Stomach (tissue), 9 donors: ENCODE measurements around the gene PACS2. TPM values are rescaled to one million over a fixed set of nuclear protein-coding genes. Genes with fewer than 3 reads are reported as not detected.

Experiments
- DNase-seq, 2 donors: peaks; one replicate each; pipeline versions ENCODE4 v3.0.0 to v3.0.0-alpha.2; 2013 to 2019
- H3K27ac ChIP-seq, 5 donors: fragments of 200-600 bp in 4 of 5; sonication (generic) in 4 of 5; one replicate each; pipeline ENCODE4 v1.5.1; 2013 to 2019; ENCODE audit warnings: mild to moderate bottlenecking in 1 of 5, moderate library complexity in 1 of 5
- H3K27me3 ChIP-seq, 3 donors: fragments of 200-600 bp; sonication (generic); one replicate each; pipeline ENCODE4 v1.5.1; 2017 to 2019; ENCODE audit warnings: mixed run types in 1 of 3
- H3K36me3 ChIP-seq, 4 donors: fragments of 200-600 bp; sonication (generic); 1 replicate in 3 of 4; 2 replicates in 1 of 4; pipeline ENCODE4 v1.5.1; 2016 to 2019
- H3K4me1 ChIP-seq, 4 donors: fragments of 200-600 bp; sonication (generic); one replicate each; pipeline ENCODE4 v1.5.1; 2016 to 2019
- H3K4me3 ChIP-seq, 4 donors: fragments of 200-600 bp; sonication (generic) in 3 of 4; one replicate each; pipeline ENCODE4 v1.5.1; 2016 to 2019; ENCODE audit warnings: mild to moderate bottlenecking in 1 of 4
- H3K9me3 ChIP-seq, 4 donors: fragments of 200-600 bp; sonication (generic); one replicate each; pipeline ENCODE4 v1.5.1; 2016 to 2019
- EP300 ChIP-seq: sonication (generic); formaldehyde crosslinking; IDR thresholded peaks from one replicate; pipeline ENCODE4 v1.6.1; 2017; ENCODE audit warnings: antibody characterized with exemption
- POLR2A ChIP-seq, 4 donors: fragments of 450-650 bp; IDR thresholded peaks; one replicate each; pipeline ENCODE4 v1.6.1; 2016; ENCODE audit warnings: antibody characterized with exemption in 4 of 4, control low read depth in 2 of 4, mild to moderate bottlenecking in 1 of 4, moderate library complexity in 1 of 4
- POLR2AphosphoS5 ChIP-seq, 3 donors: sonication (generic); formaldehyde crosslinking; IDR thresholded peaks; one replicate each; pipeline ENCODE4 v1.6.1; 2016; ENCODE audit warnings: antibody characterized with exemption in 3 of 3
- WGBS, 5 donors: extraction: QIAGEN DNeasy Blood & Tissue Kit in 3 of 5; methylation state at CpG; one replicate each; pipeline versions ENCODE4 v1.1.5 to v1.1.7; 2013 to 2018; 5-methylcytosine and 5-hydroxymethylcytosine counted together
- intact Hi-C: fragments of 100-400 bp; cut with DNase I; formaldehyde crosslinking; loops from one replicate; pipeline ENCODE4 v1.15.1; 2023; ENCODE audit warnings: low total_unique reads
- polyA plus RNA-seq, 3 donors: library from polyadenylated mRNA; stranded (reverse); fragments of 200-250 nt; gene quantifications; one replicate each; pipeline ENCODE4 v1.2.3, GENCODE V29; 2013
- total RNA-seq, 5 donors: library from RNA; depleted of rRNA; stranded (reverse); fragments of >200 nt; gene quantifications; one replicate each; pipeline versions ENCODE4 v1.1.0 to v1.2.3, GENCODE V29; 2014 to 2016
- TF ChIP-seq, protein P1 (sequence below), 7 experiments: fragments of 450-650 bp in 4 of 7; fragments of 200-600 bp in 3 of 7; sonication (generic) in 3 of 7; IDR thresholded peaks; one replicate each; pipeline ENCODE4 v1.5.1; 2016 to 2019; ENCODE audit warnings: antibody characterized with exemption in 7 of 7, control low read depth in 2 of 7, mild to moderate bottlenecking in 1 of 7
- donor health status: healthy with polysubstance abuse.
- donor health status: Bipolar disorder and iron deficiency.
- donor health status: healthy.

Gene PACS2
- total and polyA plus RNA-seq, 8 donors, result 23.4 to 209 (median 48.8) TPM

DNA sequence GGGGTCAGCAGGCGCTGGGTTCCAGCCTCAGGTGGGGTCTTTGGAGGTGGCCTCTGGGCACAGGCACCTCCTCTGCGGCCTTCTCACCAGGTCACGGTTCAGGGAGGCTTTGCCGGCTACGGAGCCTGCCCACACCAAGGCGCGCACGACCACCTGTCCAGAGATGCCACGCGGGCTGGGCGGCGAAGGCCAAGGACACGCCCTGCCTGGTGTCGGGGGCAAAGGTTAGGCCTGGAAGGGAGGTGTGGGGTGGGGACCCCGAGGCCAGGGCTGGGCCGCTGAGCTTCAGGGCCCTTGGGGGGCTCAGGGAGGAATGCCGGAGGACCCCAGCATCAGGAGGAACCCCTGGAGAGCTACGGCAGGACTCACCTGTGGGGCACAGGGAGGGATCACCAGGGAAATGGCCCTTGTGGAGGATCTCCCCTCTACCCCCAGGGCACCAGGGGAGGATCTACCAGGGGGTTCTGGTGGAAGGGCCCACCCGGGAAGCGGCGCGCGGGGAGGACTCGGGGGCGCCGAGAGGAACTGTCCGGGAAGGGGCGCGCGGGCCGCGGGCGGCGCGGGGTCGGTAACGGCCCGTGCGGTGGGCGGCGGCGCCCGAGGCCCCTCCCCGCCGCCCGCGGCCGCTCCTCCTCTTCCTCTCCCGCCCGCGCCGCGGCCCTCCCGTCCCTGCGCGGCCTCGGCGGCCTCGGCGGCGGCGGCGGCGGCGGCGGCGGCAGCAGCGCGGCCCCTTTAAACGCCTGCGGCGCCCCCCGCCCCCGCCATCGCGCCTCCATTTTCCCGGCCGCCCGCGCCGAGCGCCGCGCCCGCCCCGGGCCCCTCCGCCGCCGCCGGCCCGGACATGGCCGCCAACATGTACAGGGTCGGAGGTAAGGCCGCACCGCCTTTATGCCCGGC is 104.9 kb downstream of the PACS2 start, which contains the start of gene MTA1:
MTA1 (plus strand) TSS at position 633 of the 897 bp plus-strand sequence; CDS start at position 842, 209 bp downstream.
- Histone ChIP-seq H3K4me3 (peak within 1 kb of the TSS; percentile 73 to 86 (median 80)), H3K9me3 (no peaks in the 10 kb centered on the region), H3K27ac (peak within 1 kb of the TSS; percentile 70 to 84 (median 71)), H3K4me1 (peaks cover 34 to 53% (median 48%) of the 10 kb centered on the region in 4 donors), H3K27me3 (peaks cover 0 to 8% (median 0%) of the 10 kb centered on the region in 3 donors), H3K36me3 (peaks cover 0 to under 1% (median 0%) of the 10 kb centered on the region in 4 donors)
- intact Hi-C loops, result no loop called here
- TF ChIP-seq POLR2A (IDR thresholded peaks at IDR 0.05) (no peak), POLR2AphosphoS5 (IDR thresholded peaks at IDR 0.05) (no peak), EP300 (no peak)
- TF ChIP-seq, protein P1, sequence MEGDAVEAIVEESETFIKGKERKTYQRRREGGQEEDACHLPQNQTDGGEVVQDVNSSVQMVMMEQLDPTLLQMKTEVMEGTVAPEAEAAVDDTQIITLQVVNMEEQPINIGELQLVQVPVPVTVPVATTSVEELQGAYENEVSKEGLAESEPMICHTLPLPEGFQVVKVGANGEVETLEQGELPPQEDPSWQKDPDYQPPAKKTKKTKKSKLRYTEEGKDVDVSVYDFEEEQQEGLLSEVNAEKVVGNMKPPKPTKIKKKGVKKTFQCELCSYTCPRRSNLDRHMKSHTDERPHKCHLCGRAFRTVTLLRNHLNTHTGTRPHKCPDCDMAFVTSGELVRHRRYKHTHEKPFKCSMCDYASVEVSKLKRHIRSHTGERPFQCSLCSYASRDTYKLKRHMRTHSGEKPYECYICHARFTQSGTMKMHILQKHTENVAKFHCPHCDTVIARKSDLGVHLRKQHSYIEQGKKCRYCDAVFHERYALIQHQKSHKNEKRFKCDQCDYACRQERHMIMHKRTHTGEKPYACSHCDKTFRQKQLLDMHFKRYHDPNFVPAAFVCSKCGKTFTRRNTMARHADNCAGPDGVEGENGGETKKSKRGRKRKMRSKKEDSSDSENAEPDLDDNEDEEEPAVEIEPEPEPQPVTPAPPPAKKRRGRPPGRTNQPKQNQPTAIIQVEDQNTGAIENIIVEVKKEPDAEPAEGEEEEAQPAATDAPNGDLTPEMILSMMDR (IDR thresholded peaks at IDR 0.05), result no peak
- peak; percentile 56 to 80 for DNase-seq
- 3 to 16% (median 7%) methylated on average over 10 to 92 of the region's 96 CpGs for WGBS, 5 donors

DNA sequence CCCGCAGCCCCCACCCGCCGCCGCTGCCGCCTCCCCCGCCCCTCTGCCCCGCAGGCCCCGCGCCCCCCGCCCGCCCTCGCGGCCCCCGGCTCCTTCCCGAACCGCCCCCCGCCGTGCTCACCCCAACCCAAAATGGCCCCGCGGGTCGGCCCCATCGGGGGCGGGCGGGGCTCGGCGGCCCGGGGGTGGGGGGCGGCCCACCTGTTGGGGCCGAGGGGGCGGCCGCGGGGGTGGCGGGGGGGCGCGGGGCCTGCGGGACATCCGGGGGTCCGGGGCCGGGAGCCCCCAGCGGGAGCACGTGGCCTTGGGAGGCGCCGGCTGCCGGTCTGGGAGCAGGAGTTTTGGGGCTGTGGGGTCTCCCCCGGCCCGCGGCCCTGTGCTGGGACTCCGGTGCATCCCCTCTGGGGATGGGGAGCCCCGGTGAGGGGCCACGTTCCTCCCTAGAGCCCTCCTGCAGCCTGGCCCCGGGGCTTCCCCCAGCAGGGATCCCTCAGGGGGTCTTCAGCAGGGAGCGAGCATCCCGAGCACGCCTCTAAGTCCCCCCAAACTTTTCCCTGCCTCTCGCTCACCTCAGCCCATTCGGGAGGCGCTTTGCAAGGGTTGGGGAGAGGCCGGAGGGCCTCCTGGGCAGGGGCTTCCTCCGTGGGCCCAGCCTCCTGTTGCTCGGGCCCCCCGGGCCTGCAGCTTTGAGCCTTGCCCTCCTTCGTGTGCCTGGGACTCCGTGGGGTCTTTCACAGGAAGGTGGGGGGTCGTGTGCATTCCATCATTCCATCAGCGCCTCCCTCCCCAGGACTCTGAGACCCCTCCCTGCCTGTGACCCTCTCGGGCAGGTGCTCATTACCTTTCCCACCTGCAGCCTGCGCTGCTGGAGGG is 105.8 kb downstream of the PACS2 start:
- peaks cover 0 to 9% (median 6%) of the 10 kb centered on the region in 4 donors for H3K36me3 ChIP-seq
- TF ChIP-seq POLR2AphosphoS5 (IDR thresholded peaks at IDR 0.05), result no peak
- TF ChIP-seq, protein P1 (IDR thresholded peaks at IDR 0.05), result no peak
- TF ChIP-seq EP300, result no peak
- no peak for TF ChIP-seq POLR2A (IDR thresholded peaks at IDR 0.05)
- no peaks in the 10 kb centered on the region for H3K27me3 ChIP-seq
- intact Hi-C loops, result no loop called here
- H3K4me3 ChIP-seq, result peak overlapping the region; percentile 73 to 86 (median 80)
- peaks cover 31 to 44% (median 39%) of the 10 kb centered on the region in 4 donors for H3K4me1 ChIP-seq
- DNase-seq, result no peak
- 1 to 4% (median 3%) methylated on average over 10 to 66 of the region's 67 CpGs for WGBS, 5 donors
- H3K9me3 ChIP-seq, result no peaks in the 10 kb centered on the region
- H3K27ac ChIP-seq, result peak overlapping the region in 4 of 5 donors; percentile 67 to 84 (median 76)

DNA sequence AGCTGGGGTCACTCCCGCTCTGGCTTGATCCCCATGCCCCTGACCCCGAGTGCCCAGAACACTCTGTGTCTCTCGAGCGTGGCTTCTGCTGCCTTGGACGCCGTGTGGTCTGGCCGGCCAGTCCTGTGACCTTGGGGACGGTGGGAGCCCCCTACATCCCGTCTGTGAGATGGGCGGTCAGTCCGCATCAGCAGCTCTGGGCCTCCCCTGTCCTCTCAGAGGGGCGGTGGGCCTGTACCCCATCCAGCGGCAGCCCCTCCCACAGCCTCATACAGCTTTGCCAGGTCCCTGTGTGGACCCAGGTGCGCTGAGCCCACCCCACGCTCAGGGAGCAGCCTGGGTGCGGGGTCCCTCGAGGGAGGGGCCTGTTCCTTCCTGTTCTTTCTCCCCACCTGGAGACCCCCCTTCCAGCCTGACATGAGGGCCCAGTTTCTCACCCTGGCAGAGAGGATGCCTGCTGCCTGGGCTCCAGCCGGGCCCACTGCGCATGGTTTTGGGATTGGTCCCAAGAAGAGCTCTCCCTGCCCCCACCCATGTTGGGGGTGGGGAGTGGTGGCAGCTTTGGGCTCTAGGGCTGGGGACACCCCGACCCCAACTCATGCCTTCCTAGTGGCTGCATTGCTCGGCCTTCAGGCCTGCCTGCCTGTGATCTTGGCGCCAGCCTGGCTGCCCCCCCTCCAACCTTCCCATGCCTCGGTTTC is 106.6 kb downstream of the PACS2 start:
- no peak for DNase-seq
- no peaks in the 10 kb centered on the region for H3K9me3 ChIP-seq
- intact Hi-C loops, result no loop called here
- peaks cover 31 to 39% (median 36%) of the 10 kb centered on the region in 4 donors for H3K4me1 ChIP-seq
- WGBS, 5 donors, result 41 to 59% (median 44%) methylated on average over 4 to 23 of the region's 23 CpGs
- H3K27ac ChIP-seq, result peak overlapping the region; percentile 10 to 84 (median 71)
- H3K27me3 ChIP-seq, result no peaks in the 10 kb centered on the region
- TF ChIP-seq, protein P1 (IDR thresholded peaks at IDR 0.05), result no peak
- no peak for TF ChIP-seq POLR2AphosphoS5 (IDR thresholded peaks at IDR 0.05)
- TF ChIP-seq EP300, result no peak
- TF ChIP-seq POLR2A (IDR thresholded peaks at IDR 0.05), result no peak
- H3K36me3 ChIP-seq, result peaks cover 0 to 16% (median 10%) of the 10 kb centered on the region in 4 donors
- peak overlapping the region; percentile 73 to 86 (median 80) for H3K4me3 ChIP-seq
